ENCODE measurements around the gene ARMC10.

DNA sequence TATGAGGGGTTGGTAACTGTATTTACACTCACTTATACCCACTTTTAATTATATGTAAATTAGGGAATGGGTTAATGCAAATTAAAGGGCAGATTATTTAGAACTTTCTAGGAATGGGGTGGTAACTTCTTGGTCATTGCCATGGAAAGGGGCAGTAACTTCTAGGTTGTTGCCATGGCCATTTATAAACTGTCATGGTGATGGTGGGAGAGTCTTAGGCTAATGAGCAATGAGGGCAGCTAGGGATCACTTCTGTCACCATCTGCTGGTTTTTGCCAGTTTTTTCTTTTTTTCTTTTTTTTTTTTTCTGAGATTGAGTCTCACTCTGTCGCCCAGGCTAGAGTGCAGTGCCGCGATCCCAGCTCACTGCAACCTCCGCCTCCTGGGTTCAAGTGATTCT, 40.8 kb downstream of the ARMC10 start:
- TF ChIP-seq GATA2 (IDR thresholded peaks at IDR 0.05; ENCODE audit: low read depth, low read length) (no peak), GATA3 (IDR thresholded peaks at IDR 0.05; ENCODE audit: low read depth, low read length) (no peak)

All from SH-SY5Y (cell line).